GM19099 (cell line): ENCODE data around the gene RGL1.

Source experiments
- POLR2A ChIP-seq: IDR thresholded peaks from 3 replicates; pipeline ENCODE4 v1.6.1; 2011; ENCODE audit warnings: low read depth; ENCODE audit not compliant: insufficient read length; ENCODE audit errors: extremely low read depth

The RGL1 gene

GRCh38 chr1:183804916-183805841, at the start of gene RGL1:
RGL1 (plus strand) TSS chr1:183805120; CDS start chr1:183805298, 178 bp downstream.
- TF ChIP-seq POLR2A = peak; percentile 80

GRCh38 chr1:183756326-183756725, 48.6 kb upstream of the RGL1 start:
- TF ChIP-seq POLR2A = no peak

GRCh38 chr1:183757061-183757460, 47.9 kb upstream of the RGL1 start:
- TF ChIP-seq POLR2A = no peak

GRCh38 chr1:183758913-183759312, 46.0 kb upstream of the RGL1 start:
- TF ChIP-seq POLR2A = no peak

GRCh38 chr1:183760661-183761060, 44.3 kb upstream of the RGL1 start:
- no peak for TF ChIP-seq POLR2A

GRCh38 chr1:183761871-183762270, 43.0 kb upstream of the RGL1 start:
- TF ChIP-seq POLR2A = no peak

- TF ChIP-seq POLR2A = no peak
These were observed 39.9 kb upstream of the RGL1 start for GRCh38 chr1:183764981-183765380.

GRCh38 chr1:183769956-183770815, 34.7 kb upstream of the RGL1 start:
- TF ChIP-seq POLR2A = no peak

- no peak for TF ChIP-seq POLR2A
These were observed 34.1 kb upstream of the RGL1 start for GRCh38 chr1:183770816-183771128.

GRCh38 chr1:183773482-183774274, 31.2 kb upstream of the RGL1 start:
- no peak for TF ChIP-seq POLR2A

- no peak for TF ChIP-seq POLR2A
These were observed 30.0 kb upstream of the RGL1 start for GRCh38 chr1:183774938-183775337.

- TF ChIP-seq POLR2A = no peak
These were observed 28.2 kb upstream of the RGL1 start for GRCh38 chr1:183776731-183777130.

- TF ChIP-seq POLR2A = no peak
These were observed 27.6 kb upstream of the RGL1 start for GRCh38 chr1:183777328-183777727.

GRCh38 chr1:183778045-183778444, 26.9 kb upstream of the RGL1 start:
- TF ChIP-seq POLR2A = no peak
